ENCODE results near the gene TCHHL1. TPM values are rescaled to one million over a fixed set of nuclear protein-coding genes. Genes with fewer than 3 reads are reported as not detected.

The TCHHL1 gene
- total and polyA plus RNA-seq, 2 of the 13 experiments (the other 11 are each of a cell fraction or from before 2014, with no cell fraction given), result not detected

- TF ChIP-seq ZNF652 (CRISPR knock-in tag; IDR thresholded peaks at IDR 0.05; ENCODE audit: borderline replicate concordance, low read depth), result peak; percentile 69; the same call in 1 of the 2 replicates
- no peak for TF ChIP-seq KDM6A (CRISPR knock-in tag; IDR thresholded peaks at IDR 0.05; ENCODE audit: low read depth)
- TF ChIP-seq ZNF780A (CRISPR knock-in tag; IDR thresholded peaks at IDR 0.05), result no peak
- no peak for TF ChIP-seq ZNF724P (CRISPR knock-in tag; IDR thresholded peaks at IDR 0.05; ENCODE audit: borderline replicate concordance)
- TF ChIP-seq GTF3A (CRISPR knock-in tag; conservative IDR thresholded peaks at IDR 0.05), result no peak
- TF ChIP-seq ZSCAN21 (CRISPR knock-in tag; IDR thresholded peaks at IDR 0.05; ENCODE audit: borderline replicate concordance), result no peak
- no peak for TF ChIP-seq FUBP1 (CRISPR knock-in tag; IDR thresholded peaks at IDR 0.05; ENCODE audit: borderline replicate concordance)
- 0 out of 2 replicates have a peak, but pooled peaks have one; percentile 7 for TF ChIP-seq ZNF891 (CRISPR knock-in tag; IDR thresholded peaks at IDR 0.05)
- peak in 1 of 2 experiments; percentile 5; a peak in 1 of 4 replicates for TF ChIP-seq POLR2A (IDR thresholded peaks at IDR 0.05; ENCODE audit: insufficient read depth in 1 of 2, low read depth in 2 of 2, low read length in 2 of 2)
- TF ChIP-seq RAD21 (CRISPR knock-in tag; IDR thresholded peaks at IDR 0.05), result no peak
Measured at GRCh38 chr1:152048416-152049009, 40.4 kb downstream of the TCHHL1 start (continued).

- H3K4me3 ChIP-seq (replicated peaks in 1 of 3; ENCODE audit: insufficient read depth in 1 of 3, low read depth in 2 of 3, low read length in 3 of 3), result peak overlapping the region; percentile 41 to 60 (median 47)
- peak; percentile 27; the same call in 1 of the 2 replicates for TF ChIP-seq ZBTB7B (CRISPR knock-in tag; IDR thresholded peaks at IDR 0.05)
- no peak for TF ChIP-seq ZNF451 (CRISPR knock-in tag; IDR thresholded peaks at IDR 0.05)
- TF ChIP-seq ARNTL (CRISPR knock-in tag; IDR thresholded peaks at IDR 0.05), result peak; percentile 50; the same call in 1 of the 2 replicates
- no peak for TF ChIP-seq ONECUT2 (CRISPR knock-in tag; IDR thresholded peaks at IDR 0.05)
- TF ChIP-seq ATF5 (CRISPR knock-in tag; IDR thresholded peaks at IDR 0.05; ENCODE audit: low read depth), result no peak
- no peak for TF ChIP-seq RELA (CRISPR knock-in tag; IDR thresholded peaks at IDR 0.05)
- no peak for TF ChIP-seq ARID3A (IDR thresholded peaks at IDR 0.05; ENCODE audit: low read depth, low read length)
Measured at GRCh38 chr1:152047730-152048415, 41.0 kb downstream of the TCHHL1 start.

More at GRCh38 chr1:152047730-152048415, 41.0 kb downstream of the TCHHL1 start:
- in situ Hi-C loops (cut with HindIII; ENCODE audit: extremely low pct_ligation_motif_present, low pct_unique_long_range_greater_than_20kb), result no loop called here
- H3K79me2 ChIP-seq (ENCODE audit: insufficient read depth, low read length), result no peaks in the 10 kb centered on the region
- peak; percentile 90 for FAIRE-seq
- no TSS peak for BruUV-seq (replicated peaks)
- H3K4me2 ChIP-seq (ENCODE audit: low read depth, low read length), result peak overlapping the region; percentile 80
- no peaks in the 10 kb centered on the region for H3K9me3 ChIP-seq (ENCODE audit: low read length)
- peak overlapping the region; percentile 69 for H3K9ac ChIP-seq (ENCODE audit: insufficient read depth, low read depth, low read length)
- peaks cover 2 to 6% of the 10 kb centered on the region in 2 experiments; a peak in 1 of 5 replicates for H3K27me3 ChIP-seq (ENCODE audit: control insufficient read depth in 1 of 2, insufficient read depth in 2 of 2, low read length in 2 of 2)
- H3K4me1 ChIP-seq (ENCODE audit: insufficient read depth, low read length), result peaks cover 17% of the 10 kb centered on the region
- intact Hi-C loops (cut with micrococcal nuclease; ENCODE audit: unreplicated experiment), result no loop called here
- no peaks in the 10 kb centered on the region for H3K36me3 ChIP-seq (replicated peaks in 1 of 2; ENCODE audit: control insufficient read depth in 1 of 2, insufficient read depth in 2 of 2, low read length in 2 of 2)
- CTCF ChIA-PET (ENCODE audit: low intra/inter-chr PET ratio, low total read pairs), result no interaction called here
- peak overlapping the region; percentile 67 for H2AFZ ChIP-seq (ENCODE audit: low read length)
- POLR2A ChIA-PET, result interaction anchor here (0.6 to 3.6 kb wide), 5 partner anchors 12 to 205 kb away, joined by 3 to 30 read pairs (median 3); partner anchors contain the start of gene S100A11
- DNase-seq (ENCODE audit: low spot score), result peak; percentile 95
- peak; percentile 98 for ATAC-seq
- peak overlapping the region; percentile 67 for H3K27ac ChIP-seq (ENCODE audit: extremely low read length, insufficient read depth, low read length)
- H4K20me1 ChIP-seq (ENCODE audit: insufficient read depth, low read length), result no peaks in the 10 kb centered on the region
- 0% methylated on average over 9 of the region's 13 CpGs for WGBS (ENCODE audit: low lambda C conversion rate)

All from HepG2 (cell line).